AG09309 (cell line): ENCODE results near the gene DMRTA2.

ENCODE experiments used
- DNase-seq: peaks from one replicate; pipeline ENCODE4 v3.0.0-alpha.2; 2010; ENCODE audit warnings: low read depth
- H3K4me3 ChIP-seq: 2 replicates; pipeline ENCODE4 v1.5.1; 2011; ENCODE audit warnings: mild to moderate bottlenecking, low read depth, low read length, moderate library complexity; ENCODE audit not compliant: control insufficient read depth
- CTCF ChIP-seq: IDR thresholded peaks from 2 replicates; pipeline ENCODE4 v1.5.1; 2011; ENCODE audit warnings: mild to moderate bottlenecking, low read depth, low read length, inconsistent platforms; ENCODE audit not compliant: insufficient read depth, control insufficient read depth; ENCODE audit errors: missing control alignments

DMRTA2 gene

GRCh38 chr1:50416553-50417453 is 6.4 kb downstream of the DMRTA2 start:
- H3K4me3 ChIP-seq, result no peak overlapping the region
- no peak for TF ChIP-seq CTCF
- no peak for DNase-seq

GRCh38 chr1:50416150-50416527 is 7.1 kb downstream of the DMRTA2 start:
- TF ChIP-seq CTCF, result no peak
- no peak overlapping the region for H3K4me3 ChIP-seq
- no peak for DNase-seq

GRCh38 chr1:50415235-50416149 is 7.8 kb downstream of the DMRTA2 start:
- TF ChIP-seq CTCF, result no peak
- no peak overlapping the region for H3K4me3 ChIP-seq
- DNase-seq, result no peak

- TF ChIP-seq CTCF, result no peak
- no peak overlapping the region for H3K4me3 ChIP-seq
- no peak for DNase-seq
Measured at GRCh38 chr1:50414853-50415234, 8.4 kb downstream of the DMRTA2 start.

GRCh38 chr1:50412813-50413476 is 10.3 kb downstream of the DMRTA2 start:
- DNase-seq, result no peak
- no peak overlapping the region for H3K4me3 ChIP-seq
- TF ChIP-seq CTCF, result no peak

- DNase-seq, result no peak
- no peak for TF ChIP-seq CTCF
Measured at GRCh38 chr1:50405814-50406213, 17.4 kb downstream of the DMRTA2 start.

More at GRCh38 chr1:50405814-50406213, 17.4 kb downstream of the DMRTA2 start:
- H3K4me3 ChIP-seq, result no peak overlapping the region
